HepG2 (cell line): ENCODE data around the gene ZNHIT6. TPM values are rescaled to one million over a fixed set of nuclear protein-coding genes. Genes with fewer than 3 reads are reported as not detected.
A peak's percentile ranks its signal among the peaks of the same experiment; 100 is the strongest.

ENCODE experiments used
- ELF4 ChIP-seq: sonication (generic); formaldehyde crosslinking; IDR thresholded peaks from 2 replicates; pipeline ENCODE4 v1.5.0; 2020; ENCODE audit warnings: missing genetic modification reagents, mild to moderate bottlenecking, moderate library complexity, borderline replicate concordance
- ETV5 ChIP-seq: IDR thresholded peaks from 2 replicates; pipeline ENCODE4 v1.6.1; 2018; ENCODE audit warnings: missing biosample characterization, missing genetic modification reagents, inconsistent platforms, borderline replicate concordance
- GZF1 ChIP-seq: sonication (generic); formaldehyde crosslinking; IDR thresholded peaks from 2 replicates; pipeline ENCODE4 v1.5.1; 2020; ENCODE audit warnings: mild to moderate bottlenecking, missing genetic modification reagents
- HNF4G ChIP-seq, 2 experiments: sonication (generic) in 1 of 2; formaldehyde crosslinking in 1 of 2; IDR thresholded peaks; 2 replicates each; pipeline versions ENCODE4 v1.4.0 to v1.6.1; 2011 to 2020; ENCODE audit warnings: borderline replicate concordance in 2 of 2, low read depth in 2 of 2, mild to moderate bottlenecking in 2 of 2, low read length in 1 of 2, missing genetic modification reagents in 1 of 2, moderate library complexity in 1 of 2
- HOXA3 ChIP-seq: sonication (generic); formaldehyde crosslinking; IDR thresholded peaks from 2 replicates; pipeline ENCODE4 v1.5.0; 2020; ENCODE audit warnings: missing genetic modification reagents
- KMT2A ChIP-seq: sonication (generic); formaldehyde crosslinking; IDR thresholded peaks from 2 replicates; pipeline ENCODE4 v1.4.0; 2020; ENCODE audit warnings: missing genetic modification reagents
- MAZ ChIP-seq, 2 experiments: sonication (generic) in 1 of 2; formaldehyde crosslinking in 1 of 2; IDR thresholded peaks; 2 replicates each; pipeline versions ENCODE4 v1.5.0 to v1.6.1; 2012 to 2020; ENCODE audit warnings: low read depth in 2 of 2, mild to moderate bottlenecking in 2 of 2, borderline replicate concordance in 1 of 2, improper control_type of control experiment in 1 of 2, low read length in 1 of 2, missing genetic modification reagents in 1 of 2, moderate library complexity in 1 of 2
- MXD4 ChIP-seq: IDR thresholded peaks from 2 replicates; pipeline ENCODE4 v1.6.1; 2016; ENCODE audit warnings: mild to moderate bottlenecking, missing biosample characterization, missing genetic modification reagents
- NFYB ChIP-seq: sonication (generic); formaldehyde crosslinking; IDR thresholded peaks from 2 replicates; pipeline ENCODE4 v1.4.0; 2020; ENCODE audit warnings: missing genetic modification reagents
- RBFOX2 ChIP-seq: fragments of 200-400 bp; formaldehyde crosslinking; IDR thresholded peaks from 2 replicates; pipeline ENCODE4 v1.6.1; 2017; ENCODE audit warnings: low read depth, mild to moderate bottlenecking, low read length
- ZFP36 ChIP-seq: fragments of 150-350 bp; IDR thresholded peaks from 2 replicates; pipeline ENCODE4 v1.6.1; 2018; ENCODE audit warnings: borderline replicate concordance, low read length, low read depth; ENCODE audit not compliant: partially characterized antibody
- ZFP82 ChIP-seq: sonication (generic); formaldehyde crosslinking; IDR thresholded peaks from 2 replicates; pipeline ENCODE4 v1.5.1; 2020; ENCODE audit warnings: mild to moderate bottlenecking, missing genetic modification reagents, borderline replicate concordance
- ZFX ChIP-seq: sonication (generic); formaldehyde crosslinking; IDR thresholded peaks from 2 replicates; pipeline ENCODE4 v1.4.0; 2020; ENCODE audit warnings: mild to moderate bottlenecking, low read depth, missing genetic modification reagents, moderate library complexity
- ZNF598 ChIP-seq: sonication (generic); formaldehyde crosslinking; IDR thresholded peaks from 2 replicates; pipeline ENCODE4 v1.5.1; 2020; ENCODE audit warnings: mild to moderate bottlenecking, missing genetic modification reagents, borderline replicate concordance
- polyA plus RNA-seq, 8 experiments: library from polyadenylated mRNA; depleted of rRNA in 3 of 8; stranded (reverse) in 7 of 8; unstranded in 1 of 8; fragments of >200 nt; fragmentation: Illumina TruSeq in 4 of 8; extraction: Trizol in 4 of 8; gene quantifications; 2 replicates each; pipeline versions ENCODE4 v1.2.1 to v1.2.3, GENCODE V29; 2011 to 2016; ENCODE audit warnings: low read depth in 4 of 8, missing spikeins in 1 of 8, mixed read lengths in 1 of 8; ENCODE audit not compliant: insufficient read depth in 1 of 8
- total RNA-seq, 5 experiments: library from RNA; depleted of rRNA; stranded (reverse); fragments of >200 nt; fragmentation: Illumina TruSeq; extraction: Trizol; gene quantifications; 2 replicates each; pipeline ENCODE4 v1.2.3, GENCODE V29; 2016; ENCODE audit warnings: low read depth in 1 of 5
- TF ChIP-seq, protein P1 (sequence below): sonication (generic); formaldehyde crosslinking; IDR thresholded peaks from 2 replicates; pipeline ENCODE4; 2020; ENCODE audit warnings: missing genetic modification reagents, mild to moderate bottlenecking, borderline replicate concordance
- TF ChIP-seq, protein P2 (sequence below): sonication (generic); formaldehyde crosslinking; IDR thresholded peaks from 2 replicates; pipeline ENCODE4 v1.4.0; 2020; ENCODE audit warnings: missing genetic modification reagents; ENCODE audit errors: not compliant biosample characterization
- TF ChIP-seq, protein P3 (sequence below): sonication (generic); formaldehyde crosslinking; IDR thresholded peaks from 2 replicates; pipeline ENCODE4 v1.4.0; 2020; ENCODE audit warnings: low read depth, mild to moderate bottlenecking, missing genetic modification reagents
- TF ChIP-seq, protein P4 (sequence below): IDR thresholded peaks from 2 replicates; pipeline ENCODE4 v1.6.1; 2016; ENCODE audit warnings: missing compliant biosample characterization, missing genetic modification reagents, borderline replicate concordance
- TF ChIP-seq, protein P5 (sequence below): conservative IDR thresholded peaks from 2 replicates; pipeline ENCODE4 v1.6.1; 2018; ENCODE audit warnings: missing genetic modification reagents

ZNHIT6 gene
- total and polyA plus RNA-seq, 2 of the 13 experiments (the other 11 are each of a cell fraction or from before 2014, with no cell fraction given): 6.0 to 15.2 TPM

DNA sequence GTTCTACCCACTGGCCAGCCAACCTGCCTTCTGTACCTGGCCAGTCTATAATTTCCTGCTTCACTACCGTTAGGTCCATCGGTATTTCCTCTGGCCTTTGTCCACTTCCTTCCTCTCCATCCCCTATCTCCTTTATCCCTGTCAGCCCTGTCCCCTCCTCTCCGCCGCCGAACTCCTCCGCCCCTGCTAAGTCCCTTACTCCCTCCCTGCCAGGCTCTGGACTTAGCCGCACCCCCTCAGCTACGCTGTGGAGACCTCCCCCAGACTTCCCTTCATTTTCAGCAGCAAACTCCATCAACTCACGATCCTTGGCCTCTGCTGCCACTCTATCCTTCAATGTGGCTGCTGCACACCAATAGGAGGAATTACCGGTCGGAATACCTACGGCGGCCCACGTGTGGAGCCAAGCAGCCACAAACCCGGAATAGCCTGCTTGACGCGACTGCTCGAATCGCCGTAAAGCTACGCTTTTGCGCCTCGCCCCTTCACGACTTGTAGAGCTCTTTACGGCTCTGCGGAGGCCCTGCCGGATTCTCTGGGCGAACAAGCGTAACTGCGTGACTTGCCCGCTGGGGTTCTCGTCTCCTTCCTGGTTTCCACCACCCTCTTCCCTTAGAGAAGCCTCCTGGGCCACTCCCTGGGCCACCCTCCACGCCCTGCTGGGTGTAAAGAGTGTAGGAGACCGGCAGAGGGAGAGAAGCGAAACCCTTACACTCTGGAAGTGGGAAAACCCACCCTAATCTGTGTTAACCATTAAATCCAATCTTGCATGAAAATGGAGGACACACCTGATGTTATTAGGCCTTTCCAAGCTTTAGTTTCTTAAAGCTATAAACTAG is at the start of gene ZNHIT6 (continued):
- TF ChIP-seq, protein P1, sequence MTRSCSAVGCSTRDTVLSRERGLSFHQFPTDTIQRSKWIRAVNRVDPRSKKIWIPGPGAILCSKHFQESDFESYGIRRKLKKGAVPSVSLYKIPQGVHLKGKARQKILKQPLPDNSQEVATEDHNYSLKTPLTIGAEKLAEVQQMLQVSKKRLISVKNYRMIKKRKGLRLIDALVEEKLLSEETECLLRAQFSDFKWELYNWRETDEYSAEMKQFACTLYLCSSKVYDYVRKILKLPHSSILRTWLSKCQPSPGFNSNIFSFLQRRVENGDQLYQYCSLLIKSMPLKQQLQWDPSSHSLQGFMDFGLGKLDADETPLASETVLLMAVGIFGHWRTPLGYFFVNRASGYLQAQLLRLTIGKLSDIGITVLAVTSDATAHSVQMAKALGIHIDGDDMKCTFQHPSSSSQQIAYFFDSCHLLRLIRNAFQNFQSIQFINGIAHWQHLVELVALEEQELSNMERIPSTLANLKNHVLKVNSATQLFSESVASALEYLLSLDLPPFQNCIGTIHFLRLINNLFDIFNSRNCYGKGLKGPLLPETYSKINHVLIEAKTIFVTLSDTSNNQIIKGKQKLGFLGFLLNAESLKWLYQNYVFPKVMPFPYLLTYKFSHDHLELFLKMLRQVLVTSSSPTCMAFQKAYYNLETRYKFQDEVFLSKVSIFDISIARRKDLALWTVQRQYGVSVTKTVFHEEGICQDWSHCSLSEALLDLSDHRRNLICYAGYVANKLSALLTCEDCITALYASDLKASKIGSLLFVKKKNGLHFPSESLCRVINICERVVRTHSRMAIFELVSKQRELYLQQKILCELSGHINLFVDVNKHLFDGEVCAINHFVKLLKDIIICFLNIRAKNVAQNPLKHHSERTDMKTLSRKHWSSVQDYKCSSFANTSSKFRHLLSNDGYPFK (CRISPR knock-in tag): peak; percentile 90; the same call in 1 of the 2 replicates
- no peak for TF ChIP-seq HNF4G (IDR thresholded peaks at IDR 0.05; ENCODE audit: borderline replicate concordance, low read depth, low read length)
- peak; percentile 42; the same call in 1 of the 2 replicates for TF ChIP-seq HNF4G (CRISPR knock-in tag; IDR thresholded peaks at IDR 0.05; ENCODE audit: borderline replicate concordance, low read depth)
- TF ChIP-seq ETV5 (CRISPR knock-in tag): peak; percentile 58
- peak; percentile 89; the same call in 1 of the 2 replicates for TF ChIP-seq GZF1
- TF ChIP-seq HOXA3 (CRISPR knock-in tag): peak; percentile 91
- TF ChIP-seq, protein P2, sequence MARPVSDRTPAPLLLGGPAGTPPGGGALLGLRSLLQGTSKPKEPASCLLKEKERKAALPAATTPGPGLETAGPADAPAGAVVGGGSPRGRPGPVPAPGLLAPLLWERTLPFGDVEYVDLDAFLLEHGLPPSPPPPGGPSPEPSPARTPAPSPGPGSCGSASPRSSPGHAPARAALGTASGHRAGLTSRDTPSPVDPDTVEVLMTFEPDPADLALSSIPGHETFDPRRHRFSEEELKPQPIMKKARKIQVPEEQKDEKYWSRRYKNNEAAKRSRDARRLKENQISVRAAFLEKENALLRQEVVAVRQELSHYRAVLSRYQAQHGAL (CRISPR knock-in tag): no peak
- peak; percentile 89; the same call in 1 of the 2 replicates for TF ChIP-seq ZFP82 (CRISPR knock-in tag)
- TF ChIP-seq ELF4 (CRISPR knock-in tag): peak; percentile 66
- TF ChIP-seq, protein P3, sequence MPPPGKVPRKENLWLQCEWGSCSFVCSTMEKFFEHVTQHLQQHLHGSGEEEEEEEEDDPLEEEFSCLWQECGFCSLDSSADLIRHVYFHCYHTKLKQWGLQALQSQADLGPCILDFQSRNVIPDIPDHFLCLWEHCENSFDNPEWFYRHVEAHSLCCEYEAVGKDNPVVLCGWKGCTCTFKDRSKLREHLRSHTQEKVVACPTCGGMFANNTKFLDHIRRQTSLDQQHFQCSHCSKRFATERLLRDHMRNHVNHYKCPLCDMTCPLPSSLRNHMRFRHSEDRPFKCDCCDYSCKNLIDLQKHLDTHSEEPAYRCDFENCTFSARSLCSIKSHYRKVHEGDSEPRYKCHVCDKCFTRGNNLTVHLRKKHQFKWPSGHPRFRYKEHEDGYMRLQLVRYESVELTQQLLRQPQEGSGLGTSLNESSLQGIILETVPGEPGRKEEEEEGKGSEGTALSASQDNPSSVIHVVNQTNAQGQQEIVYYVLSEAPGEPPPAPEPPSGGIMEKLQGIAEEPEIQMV (CRISPR knock-in tag): no peak
- TF ChIP-seq, protein P4, sequence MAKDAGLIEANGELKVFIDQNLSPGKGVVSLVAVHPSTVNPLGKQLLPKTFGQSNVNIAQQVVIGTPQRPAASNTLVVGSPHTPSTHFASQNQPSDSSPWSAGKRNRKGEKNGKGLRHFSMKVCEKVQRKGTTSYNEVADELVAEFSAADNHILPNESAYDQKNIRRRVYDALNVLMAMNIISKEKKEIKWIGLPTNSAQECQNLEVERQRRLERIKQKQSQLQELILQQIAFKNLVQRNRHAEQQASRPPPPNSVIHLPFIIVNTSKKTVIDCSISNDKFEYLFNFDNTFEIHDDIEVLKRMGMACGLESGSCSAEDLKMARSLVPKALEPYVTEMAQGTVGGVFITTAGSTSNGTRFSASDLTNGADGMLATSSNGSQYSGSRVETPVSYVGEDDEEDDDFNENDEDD (CRISPR knock-in tag): peak; percentile 52; the same call in 1 of the 2 replicates
- no peak for TF ChIP-seq MAZ (IDR thresholded peaks at IDR 0.05; ENCODE audit: borderline replicate concordance, low read depth, low read length)
- TF ChIP-seq MAZ (CRISPR knock-in tag; IDR thresholded peaks at IDR 0.05; ENCODE audit: low read depth): no peak
- TF ChIP-seq RBFOX2: peak; percentile 55
- TF ChIP-seq MXD4 (CRISPR knock-in tag): peak; percentile 97
- TF ChIP-seq ZFP36: no peak
- peak; percentile 87 for TF ChIP-seq KMT2A (CRISPR knock-in tag)
- TF ChIP-seq NFYB (CRISPR knock-in tag): peak; percentile 60
- TF ChIP-seq ZNF598 (CRISPR knock-in tag): peak; percentile 57; the same call in 1 of the 2 replicates
- TF ChIP-seq, protein P5, sequence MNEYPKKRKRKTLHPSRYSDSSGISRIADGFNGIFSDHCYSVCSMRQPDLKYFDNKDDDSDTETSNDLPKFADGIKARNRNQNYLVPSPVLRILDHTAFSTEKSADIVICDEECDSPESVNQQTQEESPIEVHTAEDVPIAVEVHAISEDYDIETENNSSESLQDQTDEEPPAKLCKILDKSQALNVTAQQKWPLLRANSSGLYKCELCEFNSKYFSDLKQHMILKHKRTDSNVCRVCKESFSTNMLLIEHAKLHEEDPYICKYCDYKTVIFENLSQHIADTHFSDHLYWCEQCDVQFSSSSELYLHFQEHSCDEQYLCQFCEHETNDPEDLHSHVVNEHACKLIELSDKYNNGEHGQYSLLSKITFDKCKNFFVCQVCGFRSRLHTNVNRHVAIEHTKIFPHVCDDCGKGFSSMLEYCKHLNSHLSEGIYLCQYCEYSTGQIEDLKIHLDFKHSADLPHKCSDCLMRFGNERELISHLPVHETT (CRISPR knock-in tag): peak; percentile 40; the same call in 1 of the 2 replicates
- TF ChIP-seq ZFX (CRISPR knock-in tag): peak; percentile 95
